Erythroblast (primary cell): ENCODE results near the gene TM9SF1.
A peak's percentile ranks its signal among the peaks of the same experiment; 100 is the strongest.

Experiments used
- DNase-seq, 2 experiments: peaks; one replicate each; lab custom pipeline; 2025; lab: John Stamatoyannopoulos, UW
- GATA1 ChIP-seq: IDR thresholded peaks from 2 replicates; pipeline ENCODE4 v1.6.1; 2011; ENCODE audit warnings: low read depth, mild to moderate bottlenecking, control low read depth, low read length, moderate library complexity
- POLR2A ChIP-seq: IDR thresholded peaks from 2 replicates; pipeline ENCODE4 v1.6.1; 2011; ENCODE audit warnings: mild to moderate bottlenecking, low read length

Gene TM9SF1

GRCh38 chr14:24195186-24196070 lies at the start of gene TM9SF1:
TSS of gene TM9SF1 (minus strand) at chr14:24195441. CDS start at chr14:24195019, 422 bp downstream.
- DNase-seq = peak; percentile 92 to 93
- TF ChIP-seq GATA1 = no peak
- peak; percentile 84 for TF ChIP-seq POLR2A

- TF ChIP-seq POLR2A (no peak), GATA1 (no peak)
- no peak for DNase-seq
Observed at GRCh38 chr14:24243336-24243836, 48.1 kb upstream of the TM9SF1 start.

GRCh38 chr14:24241829-24242443 lies 46.7 kb upstream of the TM9SF1 start:
- peak; percentile 96 to 98 for DNase-seq
- TF ChIP-seq POLR2A (no peak), GATA1 (no peak)

- no peak for DNase-seq
- TF ChIP-seq POLR2A = no peak
- TF ChIP-seq GATA1 = no peak
Observed at GRCh38 chr14:24240110-24240918, 45.1 kb upstream of the TM9SF1 start.

GRCh38 chr14:24238527-24239037 lies 43.3 kb upstream of the TM9SF1 start:
- TF ChIP-seq POLR2A = no peak
- no peak for TF ChIP-seq GATA1
- DNase-seq = no peak

GRCh38 chr14:24238123-24238522 lies 42.9 kb upstream of the TM9SF1 start:
- TF ChIP-seq GATA1 (no peak), POLR2A (no peak)
- DNase-seq = no peak

GRCh38 chr14:24237463-24237955 lies 42.3 kb upstream of the TM9SF1 start:
- TF ChIP-seq GATA1 = no peak
- no peak for TF ChIP-seq POLR2A
- DNase-seq = no peak

GRCh38 chr14:24236689-24237462 lies 41.6 kb upstream of the TM9SF1 start:
- no peak for TF ChIP-seq POLR2A
- TF ChIP-seq GATA1 = no peak
- DNase-seq = no peak

- DNase-seq = no peak
- no peak for TF ChIP-seq GATA1
Observed at GRCh38 chr14:24235804-24236688, 40.8 kb upstream of the TM9SF1 start.

GRCh38 chr14:24234095-24235005 lies 39.1 kb upstream of the TM9SF1 start:
- DNase-seq = peak in 1 of 2 experiments; percentile 19
- TF ChIP-seq POLR2A (peak; percentile 16), GATA1 (no peak)

- TF ChIP-seq GATA1 (no peak), POLR2A (no peak)
- DNase-seq = peak in 1 of 2 experiments; percentile 35
Observed at GRCh38 chr14:24233538-24233866, 38.3 kb upstream of the TM9SF1 start.
